ENCODE results near the gene DAAM1.

DAAM1 gene

GRCh38 chr14:59292921-59293534, 104.6 kb downstream of the DAAM1 start:
- H3K4me1 Mint-ChIP-seq (ENCODE audit: low read depth): peaks cover 17% of the 10 kb centered on the region
- peaks cover 4% of the 10 kb centered on the region for H3K9me3 Mint-ChIP-seq
- H3K4me3 Mint-ChIP-seq: no peak overlapping the region

GRCh38 chr14:59293935-59294661, 105.6 kb downstream of the DAAM1 start:
- no peak overlapping the region for H3K27ac Mint-ChIP-seq
- H3K36me3 Mint-ChIP-seq (ENCODE audit: low read depth): peaks cover 23% of the 10 kb centered on the region
- no peak for DNase-seq
- H3K4me1 Mint-ChIP-seq (ENCODE audit: low read depth): peaks cover 14% of the 10 kb centered on the region
- no peak overlapping the region for H3K4me3 Mint-ChIP-seq
- no peaks in the 10 kb centered on the region for H3K27me3 Mint-ChIP-seq
- no peaks in the 10 kb centered on the region for H3K9me3 Mint-ChIP-seq

More at GRCh38 chr14:59292921-59293534, 104.6 kb downstream of the DAAM1 start:
- Mint-ChIP-seq H3K27ac (no peak overlapping the region), H3K36me3 (ENCODE audit: low read depth) (peaks cover 25% of the 10 kb centered on the region), H3K27me3 (no peaks in the 10 kb centered on the region)
- no peak for DNase-seq

GRCh38 chr14:59294662-59294992, 106.2 kb downstream of the DAAM1 start:
- Mint-ChIP-seq H3K9me3 (no peaks in the 10 kb centered on the region), H3K4me1 (ENCODE audit: low read depth) (peaks cover 14% of the 10 kb centered on the region)

GRCh38 chr14:59295951-59296350, 107.5 kb downstream of the DAAM1 start:
- Mint-ChIP-seq H3K27me3 (no peaks in the 10 kb centered on the region), H3K27ac (no peak overlapping the region), H3K9me3 (no peaks in the 10 kb centered on the region), H3K4me3 (no peak overlapping the region), H3K4me1 (ENCODE audit: low read depth) (peaks cover 18% of the 10 kb centered on the region), H3K36me3 (ENCODE audit: low read depth) (peaks cover 20% of the 10 kb centered on the region)
- no peak for DNase-seq

More at GRCh38 chr14:59294662-59294992, 106.2 kb downstream of the DAAM1 start:
- Mint-ChIP-seq H3K4me3 (no peak overlapping the region), H3K36me3 (ENCODE audit: low read depth) (peaks cover 23% of the 10 kb centered on the region), H3K27me3 (no peaks in the 10 kb centered on the region), H3K27ac (no peak overlapping the region)
- no peak for DNase-seq

- no peak overlapping the region for H3K4me3 Mint-ChIP-seq
- H3K4me1 Mint-ChIP-seq (ENCODE audit: low read depth): peaks cover 23% of the 10 kb centered on the region
- H3K9me3 Mint-ChIP-seq: no peaks in the 10 kb centered on the region
- H3K27me3 Mint-ChIP-seq: no peaks in the 10 kb centered on the region
- peaks cover 15% of the 10 kb centered on the region for H3K36me3 Mint-ChIP-seq (ENCODE audit: low read depth)
- DNase-seq: no peak
- H3K27ac Mint-ChIP-seq: no peak overlapping the region
Observed at GRCh38 chr14:59296508-59296907, 108.0 kb downstream of the DAAM1 start.

GRCh38 chr14:59297071-59297776, 108.8 kb downstream of the DAAM1 start:
- H3K4me3 Mint-ChIP-seq: no peak overlapping the region
- H3K27ac Mint-ChIP-seq: no peak overlapping the region
- H3K9me3 Mint-ChIP-seq: no peaks in the 10 kb centered on the region
- no peak for DNase-seq
- H3K4me1 Mint-ChIP-seq (ENCODE audit: low read depth): peaks cover 29% of the 10 kb centered on the region
- no peaks in the 10 kb centered on the region for H3K27me3 Mint-ChIP-seq
- H3K36me3 Mint-ChIP-seq (ENCODE audit: low read depth): peaks cover 8% of the 10 kb centered on the region

GRCh38 chr14:59299731-59300130, 111.3 kb downstream of the DAAM1 start:
- H3K4me1 Mint-ChIP-seq (ENCODE audit: low read depth): peaks cover 29% of the 10 kb centered on the region
- H3K9me3 Mint-ChIP-seq: no peaks in the 10 kb centered on the region
- no peak overlapping the region for H3K27ac Mint-ChIP-seq
- H3K36me3 Mint-ChIP-seq (ENCODE audit: low read depth): no peaks in the 10 kb centered on the region
- H3K4me3 Mint-ChIP-seq: no peak overlapping the region
- no peaks in the 10 kb centered on the region for H3K27me3 Mint-ChIP-seq
- no peak for DNase-seq

- no peaks in the 10 kb centered on the region for H3K27me3 Mint-ChIP-seq
- peaks cover 26% of the 10 kb centered on the region for H3K4me1 Mint-ChIP-seq (ENCODE audit: low read depth)
- no peaks in the 10 kb centered on the region for H3K36me3 Mint-ChIP-seq (ENCODE audit: low read depth)
- no peak overlapping the region for H3K4me3 Mint-ChIP-seq
- no peaks in the 10 kb centered on the region for H3K9me3 Mint-ChIP-seq
- DNase-seq: no peak
- peak overlapping the region; percentile 35 for H3K27ac Mint-ChIP-seq
Observed at GRCh38 chr14:59301354-59301753, 112.9 kb downstream of the DAAM1 start.

GRCh38 chr14:59302313-59302712, 113.8 kb downstream of the DAAM1 start:
- no peak for DNase-seq
- H3K27me3 Mint-ChIP-seq: no peaks in the 10 kb centered on the region
- H3K4me1 Mint-ChIP-seq (ENCODE audit: low read depth): peaks cover 21% of the 10 kb centered on the region
- H3K27ac Mint-ChIP-seq: no peak overlapping the region
- H3K9me3 Mint-ChIP-seq: no peaks in the 10 kb centered on the region
- no peak overlapping the region for H3K4me3 Mint-ChIP-seq
- no peaks in the 10 kb centered on the region for H3K36me3 Mint-ChIP-seq (ENCODE audit: low read depth)

GRCh38 chr14:59303216-59303615, 114.7 kb downstream of the DAAM1 start:
- no peak for DNase-seq
- H3K27ac Mint-ChIP-seq: no peak overlapping the region
- H3K27me3 Mint-ChIP-seq: no peaks in the 10 kb centered on the region
- H3K9me3 Mint-ChIP-seq: no peaks in the 10 kb centered on the region
- no peak overlapping the region for H3K4me3 Mint-ChIP-seq
- H3K4me1 Mint-ChIP-seq (ENCODE audit: low read depth): peaks cover 18% of the 10 kb centered on the region
- no peaks in the 10 kb centered on the region for H3K36me3 Mint-ChIP-seq (ENCODE audit: low read depth)

GRCh38 chr14:59305231-59305630, 116.8 kb downstream of the DAAM1 start:
- Mint-ChIP-seq H3K9me3 (no peaks in the 10 kb centered on the region), H3K4me3 (no peak overlapping the region), H3K4me1 (ENCODE audit: low read depth) (peaks cover 18% of the 10 kb centered on the region), H3K27ac (no peak overlapping the region), H3K36me3 (ENCODE audit: low read depth) (no peaks in the 10 kb centered on the region), H3K27me3 (no peaks in the 10 kb centered on the region)
- DNase-seq: no peak

- peaks cover 14% of the 10 kb centered on the region for H3K4me1 Mint-ChIP-seq (ENCODE audit: low read depth)
- no peaks in the 10 kb centered on the region for H3K27me3 Mint-ChIP-seq
- no peaks in the 10 kb centered on the region for H3K9me3 Mint-ChIP-seq
- DNase-seq: no peak
- no peak overlapping the region for H3K4me3 Mint-ChIP-seq
- H3K36me3 Mint-ChIP-seq (ENCODE audit: low read depth): no peaks in the 10 kb centered on the region
- H3K27ac Mint-ChIP-seq: no peak overlapping the region
Observed at GRCh38 chr14:59305836-59306555, 117.5 kb downstream of the DAAM1 start.

GRCh38 chr14:59306775-59307174, 118.3 kb downstream of the DAAM1 start:
- Mint-ChIP-seq H3K9me3 (no peaks in the 10 kb centered on the region), H3K4me1 (ENCODE audit: low read depth) (peaks cover 6% of the 10 kb centered on the region), H3K4me3 (no peak overlapping the region), H3K27me3 (no peaks in the 10 kb centered on the region), H3K36me3 (ENCODE audit: low read depth) (no peaks in the 10 kb centered on the region), H3K27ac (no peak overlapping the region)
- no peak for DNase-seq

GRCh38 chr14:59308086-59308485, 119.6 kb downstream of the DAAM1 start:
- H3K4me3 Mint-ChIP-seq: no peak overlapping the region
- H3K4me1 Mint-ChIP-seq (ENCODE audit: low read depth): peaks cover 3% of the 10 kb centered on the region
- no peaks in the 10 kb centered on the region for H3K9me3 Mint-ChIP-seq
- no peak overlapping the region for H3K27ac Mint-ChIP-seq
- no peaks in the 10 kb centered on the region for H3K36me3 Mint-ChIP-seq (ENCODE audit: low read depth)
- no peaks in the 10 kb centered on the region for H3K27me3 Mint-ChIP-seq
- no peak for DNase-seq
